GM18502 (cell line): ENCODE data around the gene UNC5B.

Experiments
- ATAC-seq: cut with Tn5 transposase; IDR thresholded peaks from one replicate; pipeline ENCODE4 v1.9.1; 2021; ENCODE audit warnings: mild to moderate bottlenecking; ENCODE audit not compliant: unreplicated experiment, poor library complexity

UNC5B gene

GRCh38 chr10:71237843-71238623, 25.7 kb downstream of the UNC5B start:
- no peak for ATAC-seq

- no peak for ATAC-seq
These were observed 26.3 kb downstream of the UNC5B start for GRCh38 chr10:71238626-71239025.

- ATAC-seq: no peak
These were observed 27.0 kb downstream of the UNC5B start for GRCh38 chr10:71239131-71239915.

- ATAC-seq: no peak
These were observed 27.8 kb downstream of the UNC5B start for GRCh38 chr10:71239946-71240795.

- no peak for ATAC-seq
These were observed 28.9 kb downstream of the UNC5B start for GRCh38 chr10:71241114-71241829.

- ATAC-seq: no peak
These were observed 29.7 kb downstream of the UNC5B start for GRCh38 chr10:71241830-71242621.

GRCh38 chr10:71242622-71243009, 30.2 kb downstream of the UNC5B start:
- ATAC-seq: no peak

- ATAC-seq: no peak
These were observed 31.5 kb downstream of the UNC5B start for GRCh38 chr10:71243756-71244395.

GRCh38 chr10:71244431-71245419, 32.4 kb downstream of the UNC5B start:
- ATAC-seq: no peak

- ATAC-seq: no peak
These were observed 33.3 kb downstream of the UNC5B start for GRCh38 chr10:71245420-71246325.

- no peak for ATAC-seq
These were observed 34.4 kb downstream of the UNC5B start for GRCh38 chr10:71246591-71247413.

- no peak for ATAC-seq
These were observed 35.0 kb downstream of the UNC5B start for GRCh38 chr10:71247414-71247705.

- no peak for ATAC-seq
These were observed 35.4 kb downstream of the UNC5B start for GRCh38 chr10:71247804-71248203.

- ATAC-seq: no peak
These were observed 35.8 kb downstream of the UNC5B start for GRCh38 chr10:71248210-71248609.

GRCh38 chr10:71249996-71250395, 37.6 kb downstream of the UNC5B start:
- no peak for ATAC-seq

GRCh38 chr10:71250405-71250804, 38.0 kb downstream of the UNC5B start:
- no peak for ATAC-seq
